OCI-LY1 (cell line): ENCODE measurements around the gene KLHL29.

Experiments used
- H2AFZ ChIP-seq: fragments of 200-600 bp; sonication (generic), shearing (Covaris generic); 2 replicates; pipeline ENCODE4 v1.6.0; 2014; ENCODE audit warnings: antibody characterized with exemption, mild to moderate bottlenecking, low read length
- H3F3A ChIP-seq: fragments of 200-600 bp; sonication (generic), shearing (Covaris generic); 2 replicates; pipeline ENCODE4 v1.6.0; 2014; ENCODE audit warnings: mild to moderate bottlenecking, antibody characterized with exemption, low read length, moderate library complexity; ENCODE audit not compliant: insufficient read depth
- H3K27ac ChIP-seq: fragments of 200-600 bp; sonication (generic); 2 replicates; pipeline ENCODE4 v1.5.1; 2014; ENCODE audit warnings: low read length, mixed run types, mild to moderate bottlenecking, low read depth; ENCODE audit not compliant: poor library complexity, severe bottlenecking
- H3K27me3 ChIP-seq: fragments of 200-600 bp; sonication (generic); 2 replicates; pipeline ENCODE4 v1.6.0; 2014; ENCODE audit warnings: antibody characterized with exemption, mild to moderate bottlenecking, low read length, moderate library complexity; ENCODE audit not compliant: insufficient read depth
- H3K36me3 ChIP-seq: fragments of 200-600 bp; sonication (generic); 2 replicates; pipeline ENCODE4 v1.6.1; 2014; ENCODE audit warnings: mild to moderate bottlenecking, antibody characterized with exemption, low read length, moderate library complexity, mixed read lengths; ENCODE audit not compliant: insufficient read depth
- H3K4me1 ChIP-seq: fragments of 200-600 bp; sonication (generic); 2 replicates; pipeline ENCODE4 v1.5.1; 2014; ENCODE audit warnings: mild to moderate bottlenecking, low read length, moderate library complexity; ENCODE audit not compliant: insufficient read depth, severe bottlenecking
- H3K4me2 ChIP-seq: fragments of 200-600 bp; sonication (generic), shearing (Covaris generic); 2 replicates; pipeline ENCODE4 v1.6.1; 2014; ENCODE audit warnings: low read length
- H3K4me3 ChIP-seq: fragments of 200-600 bp; sonication (generic); 2 replicates; pipeline ENCODE4 v1.5.1; 2014; ENCODE audit warnings: low read length, low read depth, mild to moderate bottlenecking, mixed read lengths; ENCODE audit not compliant: poor library complexity, severe bottlenecking
- H3K79me2 ChIP-seq: fragments of 200-600 bp; shearing (Covaris generic); 2 replicates; pipeline ENCODE4 v1.6.1; 2016; ENCODE audit warnings: mixed run types, low read length, mixed read lengths; ENCODE audit not compliant: insufficient read depth
- H3K9ac ChIP-seq: fragments of 200-600 bp; sonication (generic), shearing (Covaris generic); 2 replicates; pipeline ENCODE4 v1.6.1; 2014; ENCODE audit warnings: mild to moderate bottlenecking, low read length, mixed read lengths
- H3K9me2 ChIP-seq: fragments of 200-600 bp; sonication (generic), shearing (Covaris generic); 2 replicates; pipeline ENCODE4 v1.6.1; 2014; ENCODE audit warnings: low read depth, mild to moderate bottlenecking, low read length, mixed read lengths
- H3K9me3 ChIP-seq: fragments of 200-600 bp; shearing (Covaris generic); 2 replicates; pipeline ENCODE4 v1.6.1; 2014; ENCODE audit warnings: low read length, mixed read lengths
- H4K20me1 ChIP-seq: fragments of 200-600 bp; sonication (generic), shearing (Covaris generic); 2 replicates; pipeline ENCODE4 v1.6.0; 2016; ENCODE audit warnings: mild to moderate bottlenecking, low read length; ENCODE audit not compliant: insufficient read depth
- CTCF ChIP-seq: fragments of 200-600 bp; sonication (generic), shearing (Covaris generic); IDR thresholded peaks from 2 replicates; pipeline ENCODE4 v1.5.1; 2017; ENCODE audit warnings: mild to moderate bottlenecking, antibody characterized with exemption, low read length, moderate library complexity, mixed read lengths
- EZH2 ChIP-seq: fragments of 200-600 bp; sonication (generic), shearing (Covaris generic); IDR thresholded peaks from 2 replicates; pipeline ENCODE4 v1.8.0; 2017; ENCODE audit warnings: borderline replicate concordance, mixed run types, mild to moderate bottlenecking, antibody characterized with exemption, low read length, moderate library complexity, mixed read lengths

Gene KLHL29

GRCh38 chr2:23645230-23645808 is 260.3 kb downstream of the KLHL29 start:
- Histone ChIP-seq H3F3A (no peaks in the 10 kb centered on the region), H3K9me3 (no peaks in the 10 kb centered on the region), H3K9ac (no peak overlapping the region), H3K79me2 (no peaks in the 10 kb centered on the region), H3K36me3 (no peaks in the 10 kb centered on the region), H3K4me2 (no peak overlapping the region), H3K9me2 (no peaks in the 10 kb centered on the region), H3K27ac (no peak overlapping the region), H4K20me1 (no peaks in the 10 kb centered on the region), H2AFZ (no peak overlapping the region), H3K4me1 (no peaks in the 10 kb centered on the region), H3K27me3 (no peaks in the 10 kb centered on the region; the same call in 1 of the 2 replicates), H3K4me3 (no peak overlapping the region)
- TF ChIP-seq CTCF (no peak), EZH2 (no peak)

DNA sequence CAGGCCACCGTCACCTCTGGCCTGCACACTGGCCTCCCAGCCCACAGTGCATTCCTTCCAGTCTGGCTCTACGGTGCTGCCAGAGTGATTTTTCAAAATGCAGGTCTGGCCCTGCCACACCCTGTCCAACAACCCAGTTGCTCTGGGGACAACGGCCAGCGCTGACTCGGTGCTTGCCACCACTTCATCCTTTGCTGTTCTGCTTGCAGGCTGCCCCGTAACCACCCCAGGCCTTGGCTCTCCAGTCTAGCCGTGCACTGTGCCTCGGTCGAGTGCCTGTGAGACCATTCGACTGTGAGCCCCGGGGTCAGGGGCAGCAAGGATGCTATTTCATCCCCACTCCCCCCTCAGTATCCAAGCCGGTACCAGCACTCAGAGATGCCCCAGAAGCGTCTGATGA is 262.6 kb downstream of the KLHL29 start:
- H2AFZ ChIP-seq: no peak overlapping the region
- no peak overlapping the region for H3K4me2 ChIP-seq
- H3K79me2 ChIP-seq: no peaks in the 10 kb centered on the region
- no peaks in the 10 kb centered on the region for H3K9me3 ChIP-seq
- no peak overlapping the region for H3K9ac ChIP-seq
- no peaks in the 10 kb centered on the region for H3K9me2 ChIP-seq
- TF ChIP-seq EZH2: no peak
- TF ChIP-seq CTCF: no peak
- H3K4me3 ChIP-seq: no peak overlapping the region
- no peaks in the 10 kb centered on the region for H4K20me1 ChIP-seq
- H3K36me3 ChIP-seq: no peaks in the 10 kb centered on the region
- no peaks in the 10 kb centered on the region for H3F3A ChIP-seq
- H3K27ac ChIP-seq: no peak overlapping the region
- peaks cover 6% of the 10 kb centered on the region; the same call in 1 of the 2 replicates for H3K27me3 ChIP-seq
- H3K4me1 ChIP-seq: no peaks in the 10 kb centered on the region

DNA sequence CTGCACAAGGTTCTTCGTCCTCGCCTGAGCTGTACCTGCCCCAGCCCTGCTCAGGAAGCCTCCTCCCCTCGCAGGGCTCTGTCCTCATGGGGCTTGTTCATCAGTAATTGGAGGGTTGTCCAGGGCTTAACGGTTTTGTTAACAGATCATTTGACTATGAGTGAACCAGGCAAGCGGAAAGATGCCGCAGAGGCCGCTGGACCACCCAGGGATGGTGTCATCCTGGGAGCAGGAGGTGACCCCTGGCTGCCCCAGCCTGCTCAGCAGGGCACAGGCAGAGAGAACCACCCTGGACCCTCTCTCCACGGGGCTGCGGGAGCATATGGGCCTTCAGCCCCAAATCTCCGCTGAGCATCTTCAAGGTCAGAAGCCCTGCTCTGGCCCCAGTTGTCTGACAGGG is 264.3 kb downstream of the KLHL29 start:
- H3K4me2 ChIP-seq: no peak overlapping the region
- no peaks in the 10 kb centered on the region for H3K36me3 ChIP-seq
- no peak overlapping the region for H3K4me3 ChIP-seq
- H4K20me1 ChIP-seq: no peaks in the 10 kb centered on the region
- H3K4me1 ChIP-seq: no peaks in the 10 kb centered on the region
- H3K9me3 ChIP-seq: no peaks in the 10 kb centered on the region
- H3K9me2 ChIP-seq: no peaks in the 10 kb centered on the region
- no peak overlapping the region for H3K9ac ChIP-seq
- no peak overlapping the region for H3K27ac ChIP-seq
- TF ChIP-seq CTCF (no peak), EZH2 (no peak)
- H3K27me3 ChIP-seq: peaks cover 6% of the 10 kb centered on the region; the same call in 1 of the 2 replicates
- no peaks in the 10 kb centered on the region for H3K79me2 ChIP-seq
- H2AFZ ChIP-seq: no peak overlapping the region
- no peaks in the 10 kb centered on the region for H3F3A ChIP-seq
